ENCODE measurements around the gene NIBAN1. TPM values are rescaled to one million over a fixed set of nuclear protein-coding genes. Genes with fewer than 3 reads are reported as not detected.

NIBAN1 gene
- total and polyA plus RNA-seq, 9 of the 15 experiments (the other 6 are each of a cell fraction or from before 2014, with no cell fraction given) = 1.5 to 26.6 (median 16.2) TPM

DNA sequence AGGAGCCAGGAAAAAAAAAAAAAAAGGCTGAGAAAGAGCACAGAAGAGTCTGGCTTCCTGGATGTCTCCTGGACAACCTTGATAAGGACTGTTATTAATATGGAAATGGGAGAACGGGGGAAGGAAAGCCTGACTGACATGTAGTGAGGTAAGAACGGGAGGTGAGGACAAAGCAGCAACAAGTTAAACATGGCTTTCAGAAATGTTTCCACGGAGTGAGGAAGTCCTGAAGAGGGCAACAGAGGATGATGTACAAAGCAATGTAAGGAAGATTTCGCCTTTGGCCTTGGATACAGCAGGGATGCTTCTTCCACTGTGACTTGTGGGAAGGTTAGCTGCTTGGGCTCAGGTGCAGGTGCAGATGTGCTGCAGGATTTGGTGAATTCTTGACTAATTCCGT lies 11.9 kb upstream of the NIBAN1 start (continued):
- TF ChIP-seq, protein P1, sequence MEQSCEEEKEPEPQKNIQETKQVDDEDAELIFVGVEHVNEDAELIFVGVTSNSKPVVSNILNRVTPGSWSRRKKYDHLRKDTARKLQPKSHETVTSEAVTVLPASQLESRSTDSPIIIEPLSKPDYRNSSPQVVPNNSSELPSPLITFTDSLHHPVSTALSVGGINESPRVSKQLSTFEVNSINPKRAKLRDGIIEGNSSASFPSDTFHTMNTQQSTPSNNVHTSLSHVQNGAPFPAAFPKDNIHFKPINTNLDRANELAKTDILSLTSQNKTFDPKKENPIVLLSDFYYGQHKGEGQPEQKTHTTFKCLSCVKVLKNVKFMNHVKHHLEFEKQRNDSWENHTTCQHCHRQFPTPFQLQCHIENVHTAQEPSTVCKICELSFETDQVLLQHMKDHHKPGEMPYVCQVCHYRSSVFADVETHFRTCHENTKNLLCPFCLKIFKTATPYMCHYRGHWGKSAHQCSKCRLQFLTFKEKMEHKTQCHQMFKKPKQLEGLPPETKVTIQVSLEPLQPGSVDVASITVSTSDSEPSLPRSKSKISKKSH (CRISPR knock-in tag; IDR thresholded peaks at IDR 0.05) = no peak
- TF ChIP-seq RAD21 (CRISPR knock-in tag; conservative IDR thresholded peaks at IDR 0.05 in 1 of 2, IDR thresholded peaks at IDR 0.05 in 1 of 2) = peak; percentile 54 to 84
- TF ChIP-seq, protein P2, sequence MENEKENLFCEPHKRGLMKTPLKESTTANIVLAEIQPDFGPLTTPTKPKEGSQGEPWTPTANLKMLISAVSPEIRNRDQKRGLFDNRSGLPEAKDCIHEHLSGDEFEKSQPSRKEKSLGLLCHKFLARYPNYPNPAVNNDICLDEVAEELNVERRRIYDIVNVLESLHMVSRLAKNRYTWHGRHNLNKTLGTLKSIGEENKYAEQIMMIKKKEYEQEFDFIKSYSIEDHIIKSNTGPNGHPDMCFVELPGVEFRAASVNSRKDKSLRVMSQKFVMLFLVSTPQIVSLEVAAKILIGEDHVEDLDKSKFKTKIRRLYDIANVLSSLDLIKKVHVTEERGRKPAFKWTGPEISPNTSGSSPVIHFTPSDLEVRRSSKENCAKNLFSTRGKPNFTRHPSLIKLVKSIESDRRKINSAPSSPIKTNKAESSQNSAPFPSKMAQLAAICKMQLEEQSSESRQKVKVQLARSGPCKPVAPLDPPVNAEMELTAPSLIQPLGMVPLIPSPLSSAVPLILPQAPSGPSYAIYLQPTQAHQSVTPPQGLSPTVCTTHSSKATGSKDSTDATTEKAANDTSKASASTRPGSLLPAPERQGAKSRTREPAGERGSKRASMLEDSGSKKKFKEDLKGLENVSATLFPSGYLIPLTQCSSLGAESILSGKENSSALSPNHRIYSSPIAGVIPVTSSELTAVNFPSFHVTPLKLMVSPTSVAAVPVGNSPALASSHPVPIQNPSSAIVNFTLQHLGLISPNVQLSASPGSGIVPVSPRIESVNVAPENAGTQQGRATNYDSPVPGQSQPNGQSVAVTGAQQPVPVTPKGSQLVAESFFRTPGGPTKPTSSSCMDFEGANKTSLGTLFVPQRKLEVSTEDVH (IDR thresholded peaks at IDR 0.05; ENCODE audit: low read depth, partially characterized antibody) = no peak
- TF ChIP-seq, protein P3, sequence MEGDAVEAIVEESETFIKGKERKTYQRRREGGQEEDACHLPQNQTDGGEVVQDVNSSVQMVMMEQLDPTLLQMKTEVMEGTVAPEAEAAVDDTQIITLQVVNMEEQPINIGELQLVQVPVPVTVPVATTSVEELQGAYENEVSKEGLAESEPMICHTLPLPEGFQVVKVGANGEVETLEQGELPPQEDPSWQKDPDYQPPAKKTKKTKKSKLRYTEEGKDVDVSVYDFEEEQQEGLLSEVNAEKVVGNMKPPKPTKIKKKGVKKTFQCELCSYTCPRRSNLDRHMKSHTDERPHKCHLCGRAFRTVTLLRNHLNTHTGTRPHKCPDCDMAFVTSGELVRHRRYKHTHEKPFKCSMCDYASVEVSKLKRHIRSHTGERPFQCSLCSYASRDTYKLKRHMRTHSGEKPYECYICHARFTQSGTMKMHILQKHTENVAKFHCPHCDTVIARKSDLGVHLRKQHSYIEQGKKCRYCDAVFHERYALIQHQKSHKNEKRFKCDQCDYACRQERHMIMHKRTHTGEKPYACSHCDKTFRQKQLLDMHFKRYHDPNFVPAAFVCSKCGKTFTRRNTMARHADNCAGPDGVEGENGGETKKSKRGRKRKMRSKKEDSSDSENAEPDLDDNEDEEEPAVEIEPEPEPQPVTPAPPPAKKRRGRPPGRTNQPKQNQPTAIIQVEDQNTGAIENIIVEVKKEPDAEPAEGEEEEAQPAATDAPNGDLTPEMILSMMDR (IDR thresholded peaks at IDR 0.05 in 2 of 3, conservative IDR thresholded peaks at IDR 0.05 in 1 of 3; ENCODE audit: insufficient read depth in 2 of 3, low read depth in 1 of 3, low read length in 3 of 3) = peak; percentile 32 to 72 (median 40); a peak in 5 of 6 replicates
- peak; percentile 56; the same call in 1 of the 2 replicates for TF ChIP-seq ZNF263 (CRISPR knock-in tag; IDR thresholded peaks at IDR 0.05; ENCODE audit: borderline replicate concordance)
- no peak for TF ChIP-seq ZBTB17 (CRISPR knock-in tag; IDR thresholded peaks at IDR 0.05)
- TF ChIP-seq, protein P4, sequence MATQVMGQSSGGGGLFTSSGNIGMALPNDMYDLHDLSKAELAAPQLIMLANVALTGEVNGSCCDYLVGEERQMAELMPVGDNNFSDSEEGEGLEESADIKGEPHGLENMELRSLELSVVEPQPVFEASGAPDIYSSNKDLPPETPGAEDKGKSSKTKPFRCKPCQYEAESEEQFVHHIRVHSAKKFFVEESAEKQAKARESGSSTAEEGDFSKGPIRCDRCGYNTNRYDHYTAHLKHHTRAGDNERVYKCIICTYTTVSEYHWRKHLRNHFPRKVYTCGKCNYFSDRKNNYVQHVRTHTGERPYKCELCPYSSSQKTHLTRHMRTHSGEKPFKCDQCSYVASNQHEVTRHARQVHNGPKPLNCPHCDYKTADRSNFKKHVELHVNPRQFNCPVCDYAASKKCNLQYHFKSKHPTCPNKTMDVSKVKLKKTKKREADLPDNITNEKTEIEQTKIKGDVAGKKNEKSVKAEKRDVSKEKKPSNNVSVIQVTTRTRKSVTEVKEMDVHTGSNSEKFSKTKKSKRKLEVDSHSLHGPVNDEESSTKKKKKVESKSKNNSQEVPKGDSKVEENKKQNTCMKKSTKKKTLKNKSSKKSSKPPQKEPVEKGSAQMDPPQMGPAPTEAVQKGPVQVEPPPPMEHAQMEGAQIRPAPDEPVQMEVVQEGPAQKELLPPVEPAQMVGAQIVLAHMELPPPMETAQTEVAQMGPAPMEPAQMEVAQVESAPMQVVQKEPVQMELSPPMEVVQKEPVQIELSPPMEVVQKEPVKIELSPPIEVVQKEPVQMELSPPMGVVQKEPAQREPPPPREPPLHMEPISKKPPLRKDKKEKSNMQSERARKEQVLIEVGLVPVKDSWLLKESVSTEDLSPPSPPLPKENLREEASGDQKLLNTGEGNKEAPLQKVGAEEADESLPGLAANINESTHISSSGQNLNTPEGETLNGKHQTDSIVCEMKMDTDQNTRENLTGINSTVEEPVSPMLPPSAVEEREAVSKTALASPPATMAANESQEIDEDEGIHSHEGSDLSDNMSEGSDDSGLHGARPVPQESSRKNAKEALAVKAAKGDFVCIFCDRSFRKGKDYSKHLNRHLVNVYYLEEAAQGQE (IDR thresholded peaks at IDR 0.05; ENCODE audit: borderline replicate concordance) = peak; percentile 67; the same call in 1 of the 2 replicates
- TF ChIP-seq, protein P4 (CRISPR knock-in tag; IDR thresholded peaks at IDR 0.05; ENCODE audit: low read depth) = no peak
- TF ChIP-seq POLR2B (IDR thresholded peaks at IDR 0.05; ENCODE audit: low read depth, partially characterized antibody) = no peak
- TF ChIP-seq, protein P5, sequence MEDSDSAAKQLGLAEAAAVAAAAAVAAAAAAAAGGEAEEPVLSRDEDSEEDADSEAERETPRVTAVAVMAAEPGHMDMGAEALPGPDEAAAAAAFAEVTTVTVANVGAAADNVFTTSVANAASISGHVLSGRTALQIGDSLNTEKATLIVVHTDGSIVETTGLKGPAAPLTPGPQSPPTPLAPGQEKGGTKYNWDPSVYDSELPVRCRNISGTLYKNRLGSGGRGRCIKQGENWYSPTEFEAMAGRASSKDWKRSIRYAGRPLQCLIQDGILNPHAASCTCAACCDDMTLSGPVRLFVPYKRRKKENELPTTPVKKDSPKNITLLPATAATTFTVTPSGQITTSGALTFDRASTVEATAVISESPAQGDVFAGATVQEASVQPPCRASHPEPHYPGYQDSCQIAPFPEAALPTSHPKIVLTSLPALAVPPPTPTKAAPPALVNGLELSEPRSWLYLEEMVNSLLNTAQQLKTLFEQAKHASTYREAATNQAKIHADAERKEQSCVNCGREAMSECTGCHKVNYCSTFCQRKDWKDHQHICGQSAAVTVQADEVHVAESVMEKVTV (CRISPR knock-in tag; IDR thresholded peaks at IDR 0.05) = 0 out of 2 replicates have a peak, but pooled peaks have one; percentile 18

Measured in K562 (cell line).